HG03575 (cell line): ENCODE results near the gene CFAP20DC.

Experiments
- ATAC-seq: cut with Tn5 transposase; IDR thresholded peaks from one replicate; pipeline ENCODE4 v1.9.1; 2021; ENCODE audit not compliant: unreplicated experiment, insufficient number of reproducible peaks, low FRiP score; ENCODE audit errors: extremely low read depth

CFAP20DC gene

GRCh38 chr3:59043391-59043790 is 6.4 kb downstream of the CFAP20DC start:
- ATAC-seq: no peak

DNA sequence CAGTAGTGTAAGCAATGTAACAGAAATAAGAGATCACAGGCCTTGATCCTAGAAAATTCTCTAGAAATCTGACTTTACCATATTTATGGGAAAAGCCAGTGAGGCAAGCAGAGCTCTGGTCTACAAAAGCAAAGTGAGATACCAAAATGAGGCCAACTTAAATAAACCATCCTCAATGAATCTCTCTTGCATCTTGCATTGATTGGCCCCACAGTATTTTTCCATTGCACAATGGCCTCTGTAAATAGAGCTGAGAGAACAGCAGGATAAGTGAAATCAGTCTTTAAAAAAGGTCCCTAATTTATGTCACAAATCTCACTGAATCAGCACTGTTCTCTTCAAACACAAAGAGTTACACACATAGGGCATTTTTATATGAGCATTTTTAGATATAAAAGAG is 8.9 kb downstream of the CFAP20DC start:
- ATAC-seq: no peak

DNA sequence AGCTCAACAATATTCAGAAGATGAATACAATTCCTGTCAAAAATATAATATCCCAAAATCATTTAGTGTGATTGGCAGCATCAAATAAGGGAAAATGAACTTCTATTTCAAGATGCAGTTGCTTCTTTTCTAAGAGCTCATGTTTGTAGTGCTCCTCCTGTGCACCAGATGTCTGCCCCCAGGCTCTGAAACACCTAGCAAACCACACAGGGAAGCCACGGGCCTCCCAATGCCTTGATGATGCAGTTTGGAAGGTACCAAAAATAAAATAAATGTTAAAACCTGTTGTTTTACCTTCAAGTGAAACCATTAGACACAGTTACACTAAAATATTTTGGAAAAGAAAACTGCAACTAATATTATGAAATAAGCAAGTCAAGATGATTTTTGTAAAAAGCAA is 22.2 kb downstream of the CFAP20DC start:
- ATAC-seq: no peak

- no peak for ATAC-seq
Observed at GRCh38 chr3:59023612-59024011, 26.2 kb downstream of the CFAP20DC start.

GRCh38 chr3:59017617-59017984 is 32.2 kb downstream of the CFAP20DC start:
- ATAC-seq: no peak

- ATAC-seq: no peak
Observed at GRCh38 chr3:59016930-59017616, 32.8 kb downstream of the CFAP20DC start.

GRCh38 chr3:59013611-59014010 is 36.2 kb downstream of the CFAP20DC start:
- ATAC-seq: no peak

- ATAC-seq: no peak
Observed at GRCh38 chr3:59006634-59007517, 42.9 kb downstream of the CFAP20DC start.

GRCh38 chr3:59001675-59002074 is 48.1 kb downstream of the CFAP20DC start:
- ATAC-seq: no peak

DNA sequence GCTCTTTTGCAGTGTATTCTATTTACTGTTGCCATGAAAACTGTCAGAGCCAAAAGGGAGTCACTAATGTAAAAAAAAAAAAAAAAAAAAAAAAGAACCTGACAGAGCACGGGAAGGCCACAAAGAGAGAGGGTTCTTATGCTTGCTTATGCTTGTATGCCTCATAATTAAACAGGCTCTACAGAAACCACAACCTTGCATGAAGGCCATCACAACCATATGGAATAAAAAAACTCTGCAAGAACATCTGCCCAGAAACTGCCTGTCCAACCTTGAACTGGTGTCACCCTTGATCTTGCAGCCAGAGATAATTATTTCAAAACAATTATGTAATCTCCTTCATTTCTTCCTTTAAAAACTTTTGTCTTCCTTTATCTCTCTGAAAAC is 50.1 kb downstream of the CFAP20DC start:
- no peak for ATAC-seq

DNA sequence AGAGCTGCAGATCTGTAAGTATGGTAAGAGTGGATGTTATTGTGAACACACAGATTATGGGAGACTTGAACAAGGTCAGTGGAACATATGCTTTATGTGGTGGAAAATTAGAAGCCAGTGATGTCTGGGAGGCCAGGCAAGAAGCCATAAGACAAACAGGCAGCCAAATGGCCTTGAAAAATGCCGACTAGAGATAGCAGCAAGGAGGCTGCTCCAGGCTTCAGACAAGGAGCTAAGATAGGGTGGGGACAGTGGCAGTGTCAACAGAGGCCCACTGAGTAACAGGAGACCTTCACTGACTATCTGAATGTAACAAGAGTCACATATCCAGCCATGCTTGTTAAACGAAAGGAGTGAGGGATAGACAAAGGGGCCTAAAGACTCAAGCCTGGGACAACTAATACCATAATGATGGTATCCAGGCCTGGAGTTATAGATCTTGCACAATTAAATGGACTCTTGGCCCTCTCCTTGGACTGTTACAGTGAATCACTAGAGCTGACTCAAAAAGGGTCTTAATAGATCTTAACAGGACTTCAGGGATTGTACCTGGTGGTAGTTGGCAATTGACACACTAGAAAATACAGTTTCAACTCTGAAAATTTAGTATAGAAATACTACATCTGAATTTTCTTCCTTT is 50.6 kb downstream of the CFAP20DC start:
- ATAC-seq: no peak

DNA sequence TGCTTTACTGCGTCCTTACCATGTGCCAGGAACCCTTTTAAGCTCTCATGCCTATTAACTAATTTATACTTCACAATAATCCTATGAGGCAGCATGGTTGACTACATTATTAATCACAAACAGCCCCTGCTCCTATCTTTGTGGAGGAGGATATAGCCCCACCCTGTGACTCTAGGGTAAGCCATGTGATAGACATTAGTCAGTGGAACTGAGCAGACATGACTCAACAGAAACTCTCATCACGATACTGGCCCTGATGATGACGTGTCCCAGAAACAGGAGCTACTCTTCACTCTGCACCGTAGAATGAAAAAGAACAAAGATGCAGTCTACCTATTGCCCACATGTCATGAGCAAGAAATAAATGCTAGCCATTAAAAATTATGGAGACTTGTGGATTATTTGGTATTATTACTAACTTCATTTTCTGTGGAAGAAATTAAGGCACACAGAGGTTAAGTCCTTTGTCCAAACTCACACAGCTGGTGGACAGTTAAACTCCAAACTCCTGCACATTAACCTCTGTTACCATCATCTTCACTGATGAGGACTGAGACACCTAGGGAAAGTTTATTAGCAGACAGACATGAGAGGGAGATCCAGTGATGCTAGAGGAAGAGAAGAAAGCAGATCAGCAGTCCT is 51.2 kb downstream of the CFAP20DC start:
- no peak for ATAC-seq

DNA sequence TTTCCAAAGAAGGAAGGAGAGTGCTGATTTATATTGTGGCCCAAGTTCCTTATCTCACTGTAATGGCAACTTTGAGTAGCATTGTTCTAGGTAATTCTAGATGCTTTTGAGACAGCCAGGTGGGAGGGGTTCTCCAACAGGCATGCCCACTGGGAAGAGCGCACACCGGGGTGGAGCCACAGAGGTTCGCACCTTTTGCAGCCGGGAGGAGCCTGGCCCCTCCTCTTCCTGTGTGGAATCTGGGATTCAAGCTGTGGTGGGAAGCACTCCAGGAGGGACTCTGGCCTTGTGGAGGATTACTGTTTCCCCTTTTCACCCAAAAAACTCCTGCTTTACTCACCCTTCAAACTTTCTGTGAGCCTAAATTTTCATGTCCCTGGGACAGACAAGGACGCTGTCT is 53.1 kb downstream of the CFAP20DC start:
- no peak for ATAC-seq

- ATAC-seq: no peak
Observed at GRCh38 chr3:58994746-58995330, 55.0 kb downstream of the CFAP20DC start.

DNA sequence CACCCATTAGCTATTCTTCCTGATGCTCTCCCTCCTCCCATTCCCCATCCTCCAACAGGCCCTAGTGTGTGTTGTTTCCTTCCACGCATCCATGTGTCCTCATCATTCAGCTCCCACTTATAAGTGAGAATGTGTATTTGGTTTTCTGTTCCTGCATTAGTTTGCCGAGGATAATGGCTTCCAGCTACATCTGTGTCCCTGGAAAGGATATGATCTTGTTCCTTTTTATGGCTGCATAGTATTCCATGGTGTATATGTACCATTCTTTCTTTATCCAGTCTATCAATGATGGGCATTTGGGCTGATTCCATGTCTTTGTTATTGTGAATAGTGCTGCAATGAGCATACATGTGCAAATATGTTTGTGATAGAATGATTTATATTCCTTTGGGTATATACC is 56.3 kb downstream of the CFAP20DC start:
- ATAC-seq: no peak

- no peak for ATAC-seq
Observed at GRCh38 chr3:58991623-58992022, 58.2 kb downstream of the CFAP20DC start.

DNA sequence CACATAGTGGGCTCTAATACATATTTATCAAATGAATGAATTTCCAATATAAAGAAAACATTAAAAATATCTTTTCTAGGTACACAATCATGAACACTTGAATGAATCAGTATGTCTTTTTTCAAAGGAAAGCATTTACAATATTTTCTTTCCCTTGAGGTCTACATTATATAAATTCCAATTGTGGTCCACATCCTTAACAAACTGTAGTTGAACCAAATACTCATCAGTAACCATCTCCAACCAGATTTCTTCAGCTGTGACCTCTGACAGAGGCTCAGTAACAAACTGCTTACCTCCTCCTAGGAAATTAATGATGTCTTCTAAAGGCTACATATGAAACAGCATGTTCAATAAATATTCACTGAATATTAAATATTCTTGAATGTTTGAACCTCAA is 58.8 kb downstream of the CFAP20DC start:
- no peak for ATAC-seq

GRCh38 chr3:58989955-58990354 is 59.9 kb downstream of the CFAP20DC start:
- no peak for ATAC-seq

- ATAC-seq: no peak
Observed at GRCh38 chr3:58989163-58989562, 60.7 kb downstream of the CFAP20DC start.
